Measurements from ENCODE around the gene GYG2. TPM values are rescaled to one million over a fixed set of nuclear protein-coding genes. Genes with fewer than 3 reads are reported as not detected.

The GYG2 gene
- total RNA-seq, 1 donor from 2014 or later = 1.3 TPM

DNA sequence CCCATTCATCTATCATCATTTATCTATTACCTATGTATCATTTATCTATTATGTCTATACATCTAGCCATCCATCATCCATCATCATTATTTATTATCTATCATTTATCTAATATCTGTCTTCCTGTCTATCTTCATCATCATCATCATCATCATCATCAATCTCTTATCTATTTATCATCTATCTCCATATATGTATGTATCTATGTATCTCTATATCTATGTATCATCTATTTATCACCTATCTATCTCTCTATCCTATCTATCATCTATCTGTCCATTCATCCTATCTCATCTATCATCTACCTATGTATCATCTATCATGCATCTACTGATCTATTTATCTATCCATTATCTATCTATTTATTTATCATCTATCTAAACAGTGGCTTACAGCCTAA is 3.8 kb upstream of the GYG2 start:
- Histone ChIP-seq H3K27ac (no peak overlapping the region), H3K27me3 (ENCODE audit: low read depth) (no peaks in the 10 kb centered on the region), H3K4me3 (no peak overlapping the region), H3K36me3 (no peaks in the 10 kb centered on the region), H3K9me3 (no peaks in the 10 kb centered on the region), H3K4me1 (no peaks in the 10 kb centered on the region)
- TF ChIP-seq, protein P1, sequence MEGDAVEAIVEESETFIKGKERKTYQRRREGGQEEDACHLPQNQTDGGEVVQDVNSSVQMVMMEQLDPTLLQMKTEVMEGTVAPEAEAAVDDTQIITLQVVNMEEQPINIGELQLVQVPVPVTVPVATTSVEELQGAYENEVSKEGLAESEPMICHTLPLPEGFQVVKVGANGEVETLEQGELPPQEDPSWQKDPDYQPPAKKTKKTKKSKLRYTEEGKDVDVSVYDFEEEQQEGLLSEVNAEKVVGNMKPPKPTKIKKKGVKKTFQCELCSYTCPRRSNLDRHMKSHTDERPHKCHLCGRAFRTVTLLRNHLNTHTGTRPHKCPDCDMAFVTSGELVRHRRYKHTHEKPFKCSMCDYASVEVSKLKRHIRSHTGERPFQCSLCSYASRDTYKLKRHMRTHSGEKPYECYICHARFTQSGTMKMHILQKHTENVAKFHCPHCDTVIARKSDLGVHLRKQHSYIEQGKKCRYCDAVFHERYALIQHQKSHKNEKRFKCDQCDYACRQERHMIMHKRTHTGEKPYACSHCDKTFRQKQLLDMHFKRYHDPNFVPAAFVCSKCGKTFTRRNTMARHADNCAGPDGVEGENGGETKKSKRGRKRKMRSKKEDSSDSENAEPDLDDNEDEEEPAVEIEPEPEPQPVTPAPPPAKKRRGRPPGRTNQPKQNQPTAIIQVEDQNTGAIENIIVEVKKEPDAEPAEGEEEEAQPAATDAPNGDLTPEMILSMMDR (IDR thresholded peaks at IDR 0.05) = no peak
- no peak for ATAC-seq
- no peak for DNase-seq
- intact Hi-C loops (cut with DNase I) = no loop called here

DNA sequence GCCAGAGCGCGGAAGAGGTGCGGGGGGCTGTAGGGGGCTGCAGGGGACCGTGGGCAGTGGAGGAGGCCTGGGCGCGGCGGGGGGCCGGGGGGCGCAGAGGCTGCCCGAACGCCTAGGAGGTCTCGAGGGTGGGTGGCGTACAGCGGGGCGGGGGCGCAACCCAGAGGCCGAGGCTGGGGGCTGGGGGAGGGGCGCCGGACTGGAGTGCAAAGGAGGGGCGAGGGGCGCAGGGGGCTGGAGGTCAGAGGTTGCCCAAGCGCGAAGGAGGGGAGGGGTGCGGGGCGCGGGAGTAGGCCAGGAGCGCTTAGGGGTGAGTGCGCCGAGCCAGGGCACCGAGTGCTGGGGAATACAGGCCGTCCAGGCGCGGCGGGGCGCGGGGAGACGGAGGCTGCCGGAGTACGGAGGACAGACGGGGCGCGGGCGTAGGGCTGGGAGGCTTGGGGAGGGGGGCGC is 255 bp downstream of the GYG2 start:
- peak overlapping the region; percentile 32 for H3K4me3 ChIP-seq
- H3K27me3 ChIP-seq (ENCODE audit: low read depth) = no peaks in the 10 kb centered on the region
- ATAC-seq (peak; percentile 46 to 69), DNase-seq (no peak)
- no peaks in the 10 kb centered on the region for H3K4me1 ChIP-seq
- intact Hi-C loops (cut with DNase I) = no loop called here
- TF ChIP-seq, protein P1 (IDR thresholded peaks at IDR 0.05) = no peak
- H3K9me3 ChIP-seq = no peaks in the 10 kb centered on the region
- no peak overlapping the region for H3K27ac ChIP-seq
- no peaks in the 10 kb centered on the region for H3K36me3 ChIP-seq

DNA sequence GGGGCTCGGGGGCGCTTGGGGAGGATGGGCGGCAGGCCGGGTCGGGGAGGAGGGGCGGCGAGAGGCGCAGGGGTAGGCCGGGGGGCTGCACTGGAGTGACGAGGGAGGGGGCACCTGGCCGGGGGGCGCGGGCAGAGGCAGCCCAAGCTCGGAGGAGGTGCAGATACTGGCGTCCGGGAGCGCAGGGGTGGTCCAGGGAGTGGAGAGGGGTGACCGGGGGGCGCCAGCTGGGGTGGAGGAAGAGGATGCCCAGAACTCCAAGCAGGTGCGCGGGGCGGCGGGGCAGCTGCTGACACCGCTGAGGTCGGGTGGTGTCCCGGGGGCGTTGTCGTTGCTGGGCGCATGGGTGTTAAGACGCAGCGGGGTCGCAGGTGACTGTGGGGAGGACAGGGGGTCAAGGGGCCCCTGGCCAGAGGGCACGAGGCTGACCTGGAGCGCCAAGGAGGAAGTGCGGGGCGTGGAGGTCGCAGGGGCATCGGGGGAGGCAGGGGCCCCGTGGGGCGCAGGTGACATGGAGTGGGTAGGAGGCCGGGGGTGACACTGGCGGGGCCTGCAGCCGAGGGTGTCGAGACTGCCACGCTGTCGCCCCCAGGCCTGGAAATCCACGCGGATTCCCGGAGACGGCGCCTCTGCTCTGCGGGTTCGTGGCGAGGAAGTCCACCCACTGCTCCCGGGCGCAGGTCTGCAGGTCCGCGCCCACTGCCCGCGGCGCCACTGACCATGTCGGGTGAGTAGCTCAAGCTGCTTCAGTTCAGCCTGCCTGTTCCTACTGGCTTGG is 928 bp downstream of the GYG2 start:
- TF ChIP-seq, protein P1 (IDR thresholded peaks at IDR 0.05) = no peak
- no peaks in the 10 kb centered on the region for H3K27me3 ChIP-seq (ENCODE audit: low read depth)
- H3K27ac ChIP-seq = no peak overlapping the region
- intact Hi-C loops (cut with DNase I) = no loop called here
- no peaks in the 10 kb centered on the region for H3K36me3 ChIP-seq
- peak overlapping the region; percentile 32 for H3K4me3 ChIP-seq
- H3K9me3 ChIP-seq = no peaks in the 10 kb centered on the region
- no peak for DNase-seq
- peak in 1 of 2 donors; percentile 21 for ATAC-seq
- no peaks in the 10 kb centered on the region for H3K4me1 ChIP-seq

DNA sequence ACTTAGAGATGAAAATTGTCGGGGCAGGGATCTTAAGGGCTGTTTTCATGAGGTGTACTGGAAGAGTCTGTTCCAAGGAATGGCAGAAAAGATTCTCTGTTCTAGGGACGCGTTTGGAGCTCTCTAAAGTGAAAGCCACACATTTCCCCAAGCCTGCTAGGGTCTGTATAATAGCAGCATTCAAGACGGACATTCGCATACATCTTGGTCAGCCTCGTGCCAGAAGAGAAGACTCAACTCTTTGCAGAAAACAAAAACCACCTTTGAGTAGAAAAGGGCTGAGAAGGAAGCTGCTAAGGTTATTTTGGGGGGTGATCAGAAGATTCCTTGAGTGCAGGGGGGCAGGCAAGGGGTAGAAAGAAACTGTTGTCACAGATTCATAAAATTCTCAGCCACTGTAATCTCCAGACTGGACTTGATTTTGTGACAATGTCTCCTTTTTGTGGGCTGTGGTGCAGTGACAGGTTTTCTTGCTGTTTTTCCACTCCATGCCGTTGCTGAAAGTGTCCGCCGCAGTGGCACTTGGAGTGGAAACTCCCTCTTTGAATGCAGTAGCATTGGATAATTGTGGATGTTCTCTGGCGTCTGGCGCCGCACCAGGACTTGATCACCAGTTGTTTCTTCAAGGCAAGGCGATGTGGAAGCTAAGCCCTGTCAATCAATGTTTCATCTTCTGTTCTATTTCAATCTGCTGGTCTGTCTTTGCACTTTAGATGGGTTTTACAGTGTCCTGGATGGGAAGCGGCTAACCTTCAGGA is 2.9 kb downstream of the GYG2 start:
- Histone ChIP-seq H3K4me3 (no peak overlapping the region), H3K4me1 (no peaks in the 10 kb centered on the region), H3K27me3 (ENCODE audit: low read depth) (no peaks in the 10 kb centered on the region), H3K9me3 (no peaks in the 10 kb centered on the region), H3K36me3 (no peaks in the 10 kb centered on the region), H3K27ac (no peak overlapping the region)
- TF ChIP-seq, protein P1 (IDR thresholded peaks at IDR 0.05) = no peak
- DNase-seq = no peak
- intact Hi-C loops (cut with DNase I) = no loop called here
- no peak for ATAC-seq

DNA sequence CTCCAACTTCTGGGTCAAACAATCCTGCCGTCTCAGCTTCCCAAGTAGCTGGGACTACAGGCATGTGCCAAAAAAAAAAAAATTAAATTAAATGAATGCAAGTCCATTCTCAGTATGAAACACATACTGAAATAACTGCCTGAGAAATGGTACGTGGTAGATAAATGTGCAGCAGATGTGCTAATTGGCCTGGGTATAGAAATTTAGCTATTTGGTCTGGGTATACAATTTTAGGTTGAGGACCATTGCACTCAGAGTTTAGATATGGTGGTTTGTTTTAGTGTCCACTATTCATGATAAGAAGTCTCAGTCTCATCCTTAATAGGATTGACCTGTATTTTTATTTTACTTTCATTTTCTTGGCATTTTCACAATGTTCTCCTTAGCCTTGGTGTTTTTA is 9.2 kb downstream of the GYG2 start:
- no peaks in the 10 kb centered on the region for H3K27me3 ChIP-seq (ENCODE audit: low read depth)
- H3K9me3 ChIP-seq = no peaks in the 10 kb centered on the region
- H3K36me3 ChIP-seq = no peaks in the 10 kb centered on the region
- no peak for DNase-seq
- TF ChIP-seq, protein P1 (IDR thresholded peaks at IDR 0.05) = no peak
- H3K4me3 ChIP-seq = no peak overlapping the region
- H3K4me1 ChIP-seq = no peaks in the 10 kb centered on the region
- ATAC-seq = no peak
- no peak overlapping the region for H3K27ac ChIP-seq
- intact Hi-C loops (cut with DNase I) = no loop called here

Measured in lower lobe of right lung (tissue), 2 donors.